Measurements from ENCODE around the gene TMPRSS13.

The TMPRSS13 gene

DNA sequence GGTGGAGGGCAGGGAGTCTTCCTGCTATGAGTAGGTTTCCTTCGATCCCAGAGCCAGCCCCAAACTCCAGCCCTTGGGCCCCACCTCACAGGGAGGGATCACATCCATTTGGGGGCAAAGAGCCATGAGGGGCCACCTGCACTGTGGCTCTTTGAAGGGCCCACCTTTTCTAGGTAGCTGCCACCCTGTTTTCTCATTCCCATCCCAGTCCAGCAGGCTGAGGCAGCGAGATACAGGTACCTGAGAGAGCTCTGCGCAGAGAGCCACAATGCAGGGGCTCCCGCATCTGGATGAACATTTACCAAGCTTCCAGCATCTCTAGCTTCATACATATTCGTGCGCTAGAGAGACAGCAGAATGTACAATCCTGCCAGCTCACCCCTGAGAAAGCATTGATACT lies 69.1 kb downstream of the TMPRSS13 start:
- TF ChIP-seq, protein P1, sequence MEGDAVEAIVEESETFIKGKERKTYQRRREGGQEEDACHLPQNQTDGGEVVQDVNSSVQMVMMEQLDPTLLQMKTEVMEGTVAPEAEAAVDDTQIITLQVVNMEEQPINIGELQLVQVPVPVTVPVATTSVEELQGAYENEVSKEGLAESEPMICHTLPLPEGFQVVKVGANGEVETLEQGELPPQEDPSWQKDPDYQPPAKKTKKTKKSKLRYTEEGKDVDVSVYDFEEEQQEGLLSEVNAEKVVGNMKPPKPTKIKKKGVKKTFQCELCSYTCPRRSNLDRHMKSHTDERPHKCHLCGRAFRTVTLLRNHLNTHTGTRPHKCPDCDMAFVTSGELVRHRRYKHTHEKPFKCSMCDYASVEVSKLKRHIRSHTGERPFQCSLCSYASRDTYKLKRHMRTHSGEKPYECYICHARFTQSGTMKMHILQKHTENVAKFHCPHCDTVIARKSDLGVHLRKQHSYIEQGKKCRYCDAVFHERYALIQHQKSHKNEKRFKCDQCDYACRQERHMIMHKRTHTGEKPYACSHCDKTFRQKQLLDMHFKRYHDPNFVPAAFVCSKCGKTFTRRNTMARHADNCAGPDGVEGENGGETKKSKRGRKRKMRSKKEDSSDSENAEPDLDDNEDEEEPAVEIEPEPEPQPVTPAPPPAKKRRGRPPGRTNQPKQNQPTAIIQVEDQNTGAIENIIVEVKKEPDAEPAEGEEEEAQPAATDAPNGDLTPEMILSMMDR (IDR thresholded peaks at IDR 0.05; ENCODE audit: insufficient read depth, low read depth, low read length, missing control alignments): no peak
- no peak for DNase-seq (ENCODE audit: low read depth)
- no peak overlapping the region for H3K4me3 ChIP-seq (ENCODE audit: low read length)

DNA sequence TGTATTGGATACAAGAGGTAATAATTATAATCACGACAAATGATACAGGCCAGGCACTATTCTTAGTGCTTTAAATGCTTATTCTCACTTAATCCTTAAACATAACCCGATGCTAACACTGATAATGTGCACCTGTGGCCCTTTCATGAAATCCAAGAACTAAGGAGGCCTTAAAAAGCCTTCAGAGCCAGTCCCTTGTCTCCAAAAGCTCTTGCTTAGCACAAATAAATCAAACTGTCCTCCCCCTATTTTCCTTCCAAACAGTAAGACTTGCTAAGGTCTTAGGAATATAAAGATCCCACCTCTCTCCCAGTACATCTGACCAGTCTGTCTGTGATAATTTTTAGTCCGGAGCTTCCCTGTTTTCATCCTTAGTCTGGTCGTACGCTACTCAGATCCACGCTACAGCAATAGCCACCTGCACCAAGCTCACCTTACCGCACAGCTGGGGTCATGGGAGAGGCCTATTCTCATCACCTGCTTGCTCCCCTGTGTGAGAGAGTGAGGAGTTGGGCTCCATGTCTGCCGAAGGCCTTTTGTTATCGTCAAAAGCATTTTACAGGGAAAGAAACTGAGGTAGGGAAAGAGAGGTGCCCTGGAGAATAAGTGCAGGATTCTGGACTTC lies 69.6 kb downstream of the TMPRSS13 start:
- H3K4me3 ChIP-seq (ENCODE audit: low read length): no peak overlapping the region
- TF ChIP-seq, protein P1 (IDR thresholded peaks at IDR 0.05; ENCODE audit: insufficient read depth, low read depth, low read length, missing control alignments): no peak
- DNase-seq (ENCODE audit: low read depth): no peak

DNA sequence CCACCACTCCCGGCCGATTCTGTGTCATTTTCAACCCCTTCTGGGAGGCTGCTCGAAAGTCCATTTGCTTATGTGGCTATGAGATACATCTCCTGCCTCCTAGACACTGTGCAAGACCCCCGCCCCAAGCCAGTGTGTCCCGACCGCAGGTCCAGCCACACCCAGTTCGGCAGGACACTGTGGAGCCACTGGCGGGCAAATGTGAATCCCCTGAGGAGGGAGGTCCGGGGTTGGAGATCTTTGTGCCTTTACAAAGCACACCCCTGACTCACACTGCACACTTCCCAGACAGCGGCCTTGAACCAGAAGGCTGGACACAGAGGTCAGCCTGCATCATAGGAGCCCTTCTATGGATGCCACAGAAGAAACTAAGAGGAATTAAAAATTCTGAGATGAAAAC lies 70.1 kb downstream of the TMPRSS13 start:
- TF ChIP-seq, protein P1 (IDR thresholded peaks at IDR 0.05; ENCODE audit: insufficient read depth, low read depth, low read length, missing control alignments): no peak
- no peak overlapping the region for H3K4me3 ChIP-seq (ENCODE audit: low read length)
- no peak for DNase-seq (ENCODE audit: low read depth)

DNA sequence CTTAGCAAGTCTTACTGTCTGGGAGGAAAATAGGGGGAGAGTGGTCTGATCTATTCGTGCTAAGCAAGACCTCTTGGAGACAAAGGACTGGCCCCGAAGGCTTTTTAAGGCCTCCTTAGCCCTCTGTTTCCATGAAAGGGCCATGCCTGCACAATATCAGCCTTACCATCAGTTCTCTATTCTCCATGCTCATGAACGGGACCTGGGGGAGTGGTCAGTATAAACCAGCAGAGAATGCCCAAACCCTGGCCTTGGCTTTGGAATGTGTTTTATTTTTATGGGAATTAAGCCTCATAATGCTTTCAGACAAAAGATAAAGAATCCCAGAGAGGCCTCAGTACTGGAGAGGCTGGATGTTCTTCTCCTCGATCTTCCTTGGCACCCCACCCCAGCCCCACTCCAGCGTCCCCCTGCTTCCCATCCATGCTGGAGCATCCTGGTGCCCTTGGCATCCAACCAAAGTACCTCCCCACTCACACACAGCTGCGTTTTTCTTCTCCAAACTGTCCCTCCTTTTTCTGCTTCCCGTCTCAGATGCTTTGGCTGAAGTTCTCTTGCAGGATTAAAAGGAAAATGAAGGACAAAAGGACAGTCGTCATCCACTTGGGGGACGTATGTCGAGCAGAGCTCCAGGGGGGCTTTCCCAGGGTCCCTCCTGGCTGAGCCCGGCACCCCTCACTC lies 71.3 kb downstream of the TMPRSS13 start:
- H3K4me3 ChIP-seq (ENCODE audit: low read length): no peak overlapping the region
- TF ChIP-seq, protein P1 (IDR thresholded peaks at IDR 0.05; ENCODE audit: insufficient read depth, low read depth, low read length, missing control alignments): no peak
- no peak for DNase-seq (ENCODE audit: low read depth)

DNA sequence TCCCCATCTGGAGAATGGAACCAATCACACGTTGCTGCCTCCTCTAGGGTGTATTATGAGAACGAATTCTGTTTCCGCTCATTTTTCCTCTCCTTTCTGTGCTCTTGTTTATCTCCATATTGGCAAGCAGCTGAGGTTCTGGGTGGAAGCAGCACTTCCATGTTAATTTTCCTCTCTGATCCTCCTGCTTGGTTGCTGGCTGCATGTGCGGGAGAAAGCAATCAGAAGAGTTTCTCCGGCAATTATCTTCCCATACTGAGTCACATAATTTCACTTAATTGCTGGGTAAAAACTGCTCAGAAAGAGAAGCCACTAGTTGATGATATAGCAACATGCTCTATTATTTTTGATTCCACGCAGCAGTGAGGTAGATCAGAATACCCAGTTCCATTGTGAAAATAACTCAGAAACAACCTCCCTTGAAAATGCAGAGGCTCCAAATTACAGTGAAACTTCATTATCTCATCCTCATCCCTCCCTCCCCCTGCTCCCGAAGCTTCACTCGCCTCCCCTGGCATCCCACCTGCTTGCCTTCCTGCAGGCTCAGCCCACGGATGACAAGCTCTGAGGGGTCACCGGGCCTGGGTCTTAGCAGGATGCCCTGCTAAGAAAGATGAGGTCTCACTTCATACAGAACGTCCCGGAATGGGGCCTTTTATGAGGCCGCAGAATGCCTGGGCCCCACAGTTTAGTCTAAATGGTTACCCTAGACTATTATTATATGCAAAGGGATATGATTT lies 73.1 kb downstream of the TMPRSS13 start:
- TF ChIP-seq, protein P1 (IDR thresholded peaks at IDR 0.05; ENCODE audit: insufficient read depth, low read depth, low read length, missing control alignments): no peak
- DNase-seq (ENCODE audit: low read depth): no peak
- H3K4me3 ChIP-seq (ENCODE audit: low read length): no peak overlapping the region

DNA sequence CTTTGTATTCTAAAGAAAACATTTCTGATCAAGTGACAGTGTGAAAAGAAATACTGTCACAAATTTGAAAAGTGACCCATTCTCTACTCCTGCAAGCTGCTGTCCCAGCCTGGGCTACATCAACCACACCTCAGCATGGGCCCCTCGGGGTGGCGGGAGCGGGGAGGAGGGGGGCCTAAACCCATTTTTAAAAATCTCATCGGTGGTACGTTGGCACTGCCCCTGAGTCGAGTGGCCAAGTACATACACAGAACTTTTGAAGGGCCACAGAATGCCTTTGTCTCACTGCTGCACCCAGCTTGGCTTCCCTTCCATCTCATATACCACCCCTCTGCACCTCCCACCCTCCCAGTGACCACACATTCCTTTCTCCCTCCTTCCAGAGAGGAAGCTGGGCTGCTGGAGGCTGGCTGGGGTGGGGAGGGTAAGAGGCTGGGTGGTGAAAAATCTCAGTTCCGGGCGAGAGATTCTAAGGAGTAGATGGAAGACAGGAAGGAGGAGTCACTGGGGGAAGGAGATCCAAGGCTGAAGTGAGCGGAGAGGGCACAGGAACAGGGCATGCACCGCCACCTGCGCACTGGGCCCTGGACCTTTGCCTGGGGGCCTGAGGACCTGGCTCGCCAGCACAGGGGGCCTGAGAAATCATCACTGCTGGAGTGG lies 73.9 kb downstream of the TMPRSS13 start:
- no peak overlapping the region for H3K4me3 ChIP-seq (ENCODE audit: low read length)
- no peak for DNase-seq (ENCODE audit: low read depth)
- TF ChIP-seq, protein P1 (IDR thresholded peaks at IDR 0.05; ENCODE audit: insufficient read depth, low read depth, low read length, missing control alignments): no peak

Measured in epithelial cell of esophagus (primary cell).